Fibroblast of the aortic adventitia (primary cell): ENCODE measurements around the gene IPPK. TPM values are rescaled to one million over a fixed set of nuclear protein-coding genes. Genes with fewer than 3 reads are reported as not detected.

ENCODE experiments used
- DNase-seq: peaks from one replicate; pipeline ENCODE4 v3.0.0-alpha.2; 2010; ENCODE audit warnings: low read depth
- H3K4me3 ChIP-seq: 2 replicates; pipeline ENCODE4 v1.5.1; 2011; ENCODE audit warnings: low read depth, mild to moderate bottlenecking, control low read depth, low read length, moderate library complexity
- total RNA-seq: library from RNA; depleted of rRNA; stranded (reverse); fragments of >200 nt; gene quantifications from 2 replicates; pipeline ENCODE4 v1.2.3, GENCODE V29; 2012; ENCODE audit warnings: low replicate concordance
- TF ChIP-seq, protein P1 (sequence below): IDR thresholded peaks from 2 replicates; pipeline ENCODE4 v1.5.1; 2011; ENCODE audit warnings: mild to moderate bottlenecking, low read length, control low read depth, inconsistent platforms; ENCODE audit not compliant: insufficient read depth

Gene IPPK
- total RNA-seq, 1 donor: 9.6 TPM

DNA sequence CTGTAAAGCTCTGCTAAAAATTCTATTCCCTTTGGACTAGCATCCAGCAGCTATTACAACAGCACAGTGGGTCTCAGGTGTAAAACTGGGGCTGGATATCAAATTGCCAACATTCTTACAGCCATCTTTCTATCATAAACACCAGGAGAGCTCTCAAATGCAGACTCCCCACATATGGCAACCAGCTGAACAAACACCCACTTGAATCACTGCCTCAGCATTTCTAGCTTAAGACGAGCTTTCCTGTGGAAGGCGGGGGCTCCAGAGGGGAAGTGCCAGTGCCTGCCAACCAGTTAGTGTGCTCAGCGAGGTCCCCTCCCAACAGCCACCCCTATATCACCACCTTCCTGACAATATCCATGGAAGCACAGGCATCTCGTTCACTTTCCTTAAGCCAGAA lies 62.2 kb downstream of the IPPK start:
- peak; percentile 78 for DNase-seq
- H3K4me3 ChIP-seq: no peak overlapping the region
- TF ChIP-seq, protein P1, sequence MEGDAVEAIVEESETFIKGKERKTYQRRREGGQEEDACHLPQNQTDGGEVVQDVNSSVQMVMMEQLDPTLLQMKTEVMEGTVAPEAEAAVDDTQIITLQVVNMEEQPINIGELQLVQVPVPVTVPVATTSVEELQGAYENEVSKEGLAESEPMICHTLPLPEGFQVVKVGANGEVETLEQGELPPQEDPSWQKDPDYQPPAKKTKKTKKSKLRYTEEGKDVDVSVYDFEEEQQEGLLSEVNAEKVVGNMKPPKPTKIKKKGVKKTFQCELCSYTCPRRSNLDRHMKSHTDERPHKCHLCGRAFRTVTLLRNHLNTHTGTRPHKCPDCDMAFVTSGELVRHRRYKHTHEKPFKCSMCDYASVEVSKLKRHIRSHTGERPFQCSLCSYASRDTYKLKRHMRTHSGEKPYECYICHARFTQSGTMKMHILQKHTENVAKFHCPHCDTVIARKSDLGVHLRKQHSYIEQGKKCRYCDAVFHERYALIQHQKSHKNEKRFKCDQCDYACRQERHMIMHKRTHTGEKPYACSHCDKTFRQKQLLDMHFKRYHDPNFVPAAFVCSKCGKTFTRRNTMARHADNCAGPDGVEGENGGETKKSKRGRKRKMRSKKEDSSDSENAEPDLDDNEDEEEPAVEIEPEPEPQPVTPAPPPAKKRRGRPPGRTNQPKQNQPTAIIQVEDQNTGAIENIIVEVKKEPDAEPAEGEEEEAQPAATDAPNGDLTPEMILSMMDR: no peak

DNA sequence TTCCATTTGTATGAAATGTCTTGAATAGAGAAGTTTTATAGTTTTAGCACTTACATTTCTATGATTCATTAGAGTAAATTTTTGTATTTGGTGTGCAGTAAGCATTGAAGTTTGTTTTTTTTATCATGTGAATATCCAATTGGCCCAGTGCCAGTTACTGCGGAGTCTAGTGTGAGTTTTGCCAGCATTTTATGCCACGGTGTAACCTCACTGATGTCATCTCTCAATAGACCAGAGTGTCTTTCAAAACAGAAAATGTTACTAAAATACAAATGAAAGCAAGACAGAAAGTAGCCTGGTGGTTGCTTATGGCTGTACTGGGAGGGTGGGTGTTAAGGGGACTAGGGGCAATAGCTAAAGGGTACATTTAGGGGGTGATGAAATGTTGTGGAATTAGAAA lies 62.8 kb downstream of the IPPK start:
- H3K4me3 ChIP-seq: no peak overlapping the region
- DNase-seq: peak; percentile 82

DNA sequence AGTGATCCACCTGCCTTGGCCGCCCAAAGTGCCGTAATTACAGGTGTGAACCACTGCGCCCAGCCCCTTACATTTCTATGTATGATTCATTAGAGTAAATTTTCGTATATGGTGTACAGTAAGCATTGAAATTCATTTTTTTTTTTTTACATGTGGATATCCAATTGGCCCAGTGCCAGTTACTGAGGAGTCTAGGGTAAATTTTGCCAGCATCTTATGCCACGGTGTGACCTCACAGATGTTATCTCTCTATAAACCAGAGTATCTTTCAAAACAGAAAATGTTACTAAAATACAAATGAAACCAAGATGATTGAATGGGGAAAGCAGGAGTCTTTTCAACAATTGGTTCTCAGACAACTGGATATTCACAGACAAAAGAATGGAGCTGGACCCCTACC lies 64.7 kb downstream of the IPPK start:
- no peak overlapping the region for H3K4me3 ChIP-seq
- no peak for DNase-seq
- TF ChIP-seq, protein P1: no peak

More for the DNA sequence above, 62.8 kb downstream of the IPPK start:
- TF ChIP-seq, protein P1: no peak

DNA sequence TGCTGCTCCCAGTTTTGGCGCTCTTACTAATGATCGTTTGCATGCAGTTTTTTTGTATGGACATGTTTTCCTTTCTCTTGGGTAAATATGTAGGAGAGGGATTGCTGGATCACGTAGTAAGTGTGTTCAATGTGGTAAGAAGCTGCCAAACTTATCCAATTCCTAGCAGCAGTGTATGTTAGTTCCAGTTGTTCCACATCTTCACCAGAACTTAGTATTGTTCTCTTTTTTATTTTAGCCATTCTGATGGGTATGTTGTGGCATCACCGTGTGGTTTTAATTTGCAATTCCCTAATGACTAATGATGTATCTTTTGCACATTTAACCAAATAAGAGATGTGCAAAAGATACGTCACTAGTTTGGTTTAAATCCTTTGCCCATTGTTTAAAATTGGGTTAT lies 65.9 kb downstream of the IPPK start:
- H3K4me3 ChIP-seq: no peak overlapping the region
- TF ChIP-seq, protein P1: no peak
- DNase-seq: no peak

DNA sequence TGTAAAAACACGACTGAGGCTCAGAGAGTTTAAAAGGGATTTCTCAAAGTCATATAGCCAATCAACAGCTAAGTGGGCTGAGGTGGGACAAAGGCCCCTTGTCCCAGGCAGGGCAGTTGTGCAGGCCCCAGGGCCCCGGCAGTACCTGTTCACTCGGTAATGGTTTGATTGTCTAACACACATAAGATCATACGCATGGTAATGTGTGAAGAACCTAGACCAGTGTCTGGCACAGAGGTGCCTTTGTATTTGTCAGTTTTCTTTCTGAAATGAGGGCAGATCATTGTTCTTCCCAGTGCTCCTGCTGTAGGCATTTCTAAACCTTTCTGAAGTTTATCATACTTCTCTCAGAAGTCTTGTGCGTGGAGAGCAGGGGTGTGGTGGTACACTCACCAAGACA lies 66.8 kb downstream of the IPPK start:
- TF ChIP-seq, protein P1: no peak
- H3K4me3 ChIP-seq: no peak overlapping the region
- no peak for DNase-seq

DNA sequence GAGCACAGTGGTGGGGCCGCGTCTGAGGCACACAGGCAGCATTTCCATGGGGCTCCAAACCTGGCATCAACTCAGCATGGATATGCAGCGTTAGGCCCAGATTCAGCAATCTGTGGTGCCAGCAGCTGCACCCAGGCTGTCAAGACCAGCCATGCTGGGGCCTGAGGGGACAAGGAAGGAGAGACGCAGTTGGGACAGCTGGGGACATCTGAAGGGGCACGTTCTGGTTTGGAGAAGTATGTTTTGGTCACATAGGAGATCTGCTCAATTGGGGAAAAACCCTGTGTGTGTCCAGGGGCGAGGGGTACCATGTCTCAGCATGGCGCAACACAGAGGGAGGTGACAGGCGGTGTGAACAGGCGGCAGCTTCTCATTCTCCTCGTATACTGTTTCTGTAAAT lies 67.5 kb downstream of the IPPK start:
- TF ChIP-seq, protein P1: no peak
- no peak overlapping the region for H3K4me3 ChIP-seq

DNA sequence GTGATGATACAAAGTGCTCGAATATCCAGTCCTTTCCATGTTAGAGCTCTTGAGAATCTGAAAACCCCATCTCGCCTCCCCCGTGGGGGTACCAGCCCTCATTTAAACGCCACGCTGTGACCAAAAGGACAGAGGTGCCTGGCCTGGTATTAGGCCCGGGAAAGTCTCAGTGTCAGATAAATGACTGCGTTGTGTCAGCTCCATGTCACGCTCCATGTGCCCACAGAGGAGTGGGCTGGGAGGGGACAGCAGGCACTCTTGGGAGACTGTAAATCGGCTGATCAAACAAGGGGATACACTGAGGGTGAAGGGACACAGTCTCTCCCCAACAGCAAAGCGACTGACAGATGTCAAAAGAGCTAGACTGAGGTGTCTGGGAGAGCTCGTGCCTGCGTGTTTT lies 68.5 kb downstream of the IPPK start:
- no peak overlapping the region for H3K4me3 ChIP-seq
- DNase-seq: no peak
- TF ChIP-seq, protein P1: no peak

More for the DNA sequence above, 67.5 kb downstream of the IPPK start:
- no peak for DNase-seq
